Astrocyte (in vitro differentiated cells and primary cell): ENCODE measurements around the gene ZBTB11. TPM values are rescaled to one million over a fixed set of nuclear protein-coding genes. Genes with fewer than 3 reads are reported as not detected.

ENCODE experiments used
- DNase-seq: peaks from one replicate; pipeline ENCODE4 v3.0.0-alpha.2; 2010; ENCODE audit warnings: low read depth
- FAIRE-seq: peaks from 2 replicates; lab custom pipeline; 2011; peaks lifted over from hg19 to GRCh38; lab: Jason Lieb, UNC
- H2AFZ ChIP-seq: 2 replicates; pipeline ENCODE4 v1.6.0; 2012; ENCODE audit warnings: low read depth, low read length, inconsistent platforms
- H3K27ac ChIP-seq: 2 replicates; pipeline ENCODE4 v1.5.1; 2011; ENCODE audit warnings: low read depth, low read length, inconsistent platforms
- H3K27me3 ChIP-seq: 2 replicates; pipeline ENCODE4 v1.6.0; 2011; ENCODE audit warnings: low read length, inconsistent platforms; ENCODE audit not compliant: insufficient read depth
- H3K36me3 ChIP-seq: 2 replicates; pipeline ENCODE4 v1.5.1; 2011; ENCODE audit warnings: low read length, inconsistent platforms; ENCODE audit not compliant: insufficient read depth
- H3K4me1 ChIP-seq: 2 replicates; pipeline ENCODE4 v1.5.1; 2011; ENCODE audit warnings: low read length, inconsistent platforms; ENCODE audit not compliant: insufficient read depth
- H3K4me2 ChIP-seq: 2 replicates; pipeline ENCODE4 v1.6.0; 2012; ENCODE audit warnings: low read length, inconsistent platforms
- H3K4me3 ChIP-seq: 2 replicates; pipeline ENCODE4 v1.5.1; 2011; ENCODE audit warnings: low read depth, mild to moderate bottlenecking, low read length, inconsistent platforms; ENCODE audit not compliant: insufficient read depth
- H3K79me2 ChIP-seq: 2 replicates; pipeline ENCODE4 v1.6.0; 2012; ENCODE audit warnings: mild to moderate bottlenecking, low read length, inconsistent platforms; ENCODE audit not compliant: insufficient read depth
- H3K9ac ChIP-seq: 2 replicates; pipeline ENCODE4 v1.6.0; 2012; ENCODE audit warnings: mild to moderate bottlenecking, low read length, inconsistent platforms
- H3K9me3 ChIP-seq: 2 replicates; pipeline ENCODE4 v1.5.1; 2012; ENCODE audit warnings: low read depth, mild to moderate bottlenecking, low read length, inconsistent platforms; ENCODE audit not compliant: insufficient read depth
- H4K20me1 ChIP-seq: 2 replicates; pipeline ENCODE4 v1.6.0; 2012; ENCODE audit warnings: low read length, inconsistent platforms; ENCODE audit not compliant: insufficient read depth
- H3K27ac Mint-ChIP-seq: one replicate; pipeline ENCODE4 v1.8.0; 2021; ENCODE audit warnings: mild to moderate bottlenecking, mixed read lengths; ENCODE audit not compliant: unreplicated experiment
- H3K27me3 Mint-ChIP-seq: one replicate; pipeline ENCODE4 v1.8.0; 2021; ENCODE audit warnings: low read depth, mixed read lengths; ENCODE audit not compliant: unreplicated experiment
- H3K36me3 Mint-ChIP-seq: one replicate; pipeline ENCODE4 v1.8.0; 2021; ENCODE audit warnings: low read depth, mixed read lengths; ENCODE audit not compliant: unreplicated experiment
- H3K4me1 Mint-ChIP-seq: one replicate; pipeline ENCODE4 v1.8.0; 2021; ENCODE audit warnings: low read depth, mixed read lengths; ENCODE audit not compliant: unreplicated experiment
- H3K4me3 Mint-ChIP-seq: one replicate; pipeline ENCODE4 v1.8.0; 2021; ENCODE audit warnings: mild to moderate bottlenecking, moderate library complexity, mixed read lengths; ENCODE audit not compliant: unreplicated experiment
- H3K9me3 Mint-ChIP-seq: one replicate; pipeline ENCODE4 v1.8.0; 2021; ENCODE audit warnings: mild to moderate bottlenecking, mixed read lengths; ENCODE audit not compliant: unreplicated experiment
- EZH2 ChIP-seq: IDR thresholded peaks from 2 replicates; pipeline ENCODE4 v1.6.1; 2012; ENCODE audit warnings: mild to moderate bottlenecking, low read length, inconsistent platforms; ENCODE audit not compliant: insufficient read depth
- total RNA-seq: library from RNA; stranded (reverse); gene quantifications from 2 replicates; pipeline ENCODE4 v1.2.1, GENCODE V29; 2021
- TF ChIP-seq, protein P1 (sequence below): IDR thresholded peaks from 2 replicates; pipeline ENCODE4 v1.5.1; 2011; ENCODE audit warnings: low read depth, mild to moderate bottlenecking, inconsistent platforms, low read length, moderate library complexity; ENCODE audit not compliant: insufficient read depth

Gene ZBTB11
- total RNA-seq, 1 donor from 2014 or later: 20.9 TPM

- H3K27ac Mint-ChIP-seq: peak overlapping the region; percentile 77
- H3K27ac ChIP-seq: peak overlapping the region; percentile 76
- H3K36me3 ChIP-seq: peaks cover 14% of the 10 kb centered on the region
- peak overlapping the region; percentile 89 for H3K4me3 ChIP-seq
- H3K4me1 Mint-ChIP-seq: peaks cover 7% of the 10 kb centered on the region
- H3K4me1 ChIP-seq: peaks cover 10% of the 10 kb centered on the region
- peak overlapping the region; percentile 42 for H2AFZ ChIP-seq
- FAIRE-seq (no peak), DNase-seq (no peak)
- peaks cover 46% of the 10 kb centered on the region for H4K20me1 ChIP-seq
- H3K27me3 Mint-ChIP-seq: no peaks in the 10 kb centered on the region
- H3K4me3 Mint-ChIP-seq: peak overlapping the region; percentile 95
- peak overlapping the region; percentile 85 for H3K4me2 ChIP-seq
- no peak for TF ChIP-seq EZH2
- TF ChIP-seq, protein P1, sequence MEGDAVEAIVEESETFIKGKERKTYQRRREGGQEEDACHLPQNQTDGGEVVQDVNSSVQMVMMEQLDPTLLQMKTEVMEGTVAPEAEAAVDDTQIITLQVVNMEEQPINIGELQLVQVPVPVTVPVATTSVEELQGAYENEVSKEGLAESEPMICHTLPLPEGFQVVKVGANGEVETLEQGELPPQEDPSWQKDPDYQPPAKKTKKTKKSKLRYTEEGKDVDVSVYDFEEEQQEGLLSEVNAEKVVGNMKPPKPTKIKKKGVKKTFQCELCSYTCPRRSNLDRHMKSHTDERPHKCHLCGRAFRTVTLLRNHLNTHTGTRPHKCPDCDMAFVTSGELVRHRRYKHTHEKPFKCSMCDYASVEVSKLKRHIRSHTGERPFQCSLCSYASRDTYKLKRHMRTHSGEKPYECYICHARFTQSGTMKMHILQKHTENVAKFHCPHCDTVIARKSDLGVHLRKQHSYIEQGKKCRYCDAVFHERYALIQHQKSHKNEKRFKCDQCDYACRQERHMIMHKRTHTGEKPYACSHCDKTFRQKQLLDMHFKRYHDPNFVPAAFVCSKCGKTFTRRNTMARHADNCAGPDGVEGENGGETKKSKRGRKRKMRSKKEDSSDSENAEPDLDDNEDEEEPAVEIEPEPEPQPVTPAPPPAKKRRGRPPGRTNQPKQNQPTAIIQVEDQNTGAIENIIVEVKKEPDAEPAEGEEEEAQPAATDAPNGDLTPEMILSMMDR: no peak
- H3K9ac ChIP-seq: peak overlapping the region; percentile 97
- no peaks in the 10 kb centered on the region for H3K27me3 ChIP-seq
- H3K79me2 ChIP-seq: peaks cover 56% of the 10 kb centered on the region
- no peaks in the 10 kb centered on the region for H3K9me3 ChIP-seq
- H3K36me3 Mint-ChIP-seq: peaks cover 2% of the 10 kb centered on the region
- H3K9me3 Mint-ChIP-seq: no peaks in the 10 kb centered on the region
Observed at GRCh38 chr3:101675709-101676215, 1.2 kb downstream of the ZBTB11 start.

DNA sequence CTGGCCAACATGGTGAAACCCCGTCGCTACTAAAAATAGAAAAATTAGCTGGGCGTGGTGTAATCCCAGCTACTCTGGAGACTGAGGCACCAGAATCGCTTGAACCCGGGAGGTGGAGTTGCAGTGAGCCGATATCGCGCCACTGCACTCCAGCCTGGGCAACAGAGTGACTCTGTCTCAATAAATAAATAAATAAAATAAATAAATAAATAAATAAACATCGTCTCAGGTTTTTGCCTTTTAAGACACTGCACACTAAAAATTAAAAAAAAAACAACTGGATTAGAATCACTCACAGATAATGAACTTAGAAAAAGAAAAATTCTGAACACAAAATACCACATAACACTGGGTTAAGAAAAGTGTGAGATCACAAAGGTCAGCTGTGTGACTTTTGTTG lies 2.4 kb downstream of the ZBTB11 start:
- Histone ChIP-seq H3K9ac (no peak overlapping the region), H4K20me1 (peaks cover 38% of the 10 kb centered on the region), H3K27me3 (no peaks in the 10 kb centered on the region), H3K36me3 (peaks cover 4% of the 10 kb centered on the region), H2AFZ (no peak overlapping the region), H3K27ac (no peak overlapping the region), H3K79me2 (peaks cover 60% of the 10 kb centered on the region), H3K9me3 (no peaks in the 10 kb centered on the region), H3K4me1 (peaks cover 10% of the 10 kb centered on the region), H3K4me2 (peak overlapping the region; percentile 85), H3K4me3 (no peak overlapping the region)
- TF ChIP-seq EZH2: no peak
- TF ChIP-seq, protein P1: no peak
- no peaks in the 10 kb centered on the region for H3K36me3 Mint-ChIP-seq
- H3K27ac Mint-ChIP-seq: no peak overlapping the region
- H3K4me3 Mint-ChIP-seq: peak overlapping the region; percentile 95
- FAIRE-seq: no peak
- H3K9me3 Mint-ChIP-seq: no peaks in the 10 kb centered on the region
- H3K4me1 Mint-ChIP-seq: peaks cover 7% of the 10 kb centered on the region
- no peak for DNase-seq
- no peaks in the 10 kb centered on the region for H3K27me3 Mint-ChIP-seq

DNA sequence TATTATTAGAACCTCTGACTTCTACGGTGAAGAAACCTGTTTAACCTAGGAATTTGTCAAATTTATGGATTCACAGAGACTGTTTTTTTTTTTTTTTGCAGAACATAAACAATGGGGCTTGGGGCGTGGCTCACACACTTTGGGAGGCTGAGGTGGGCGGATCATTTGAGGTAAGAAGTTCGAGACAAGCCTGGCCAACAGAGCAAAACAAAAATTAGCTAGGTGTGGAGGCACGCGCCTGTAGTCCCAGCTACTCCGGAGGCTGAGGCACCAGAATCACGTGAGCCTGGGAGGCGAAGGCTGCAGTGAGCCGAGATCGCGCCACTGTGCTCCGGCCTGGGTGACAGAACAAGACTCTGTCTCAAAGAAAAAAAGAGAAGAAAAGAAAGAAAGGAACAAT lies 3.0 kb downstream of the ZBTB11 start:
- H3K79me2 ChIP-seq: peaks cover 60% of the 10 kb centered on the region
- no peaks in the 10 kb centered on the region for H3K27me3 Mint-ChIP-seq
- DNase-seq (no peak), FAIRE-seq (no peak)
- H3K36me3 Mint-ChIP-seq: no peaks in the 10 kb centered on the region
- no peaks in the 10 kb centered on the region for H3K9me3 ChIP-seq
- H3K4me2 ChIP-seq: no peak overlapping the region
- no peak overlapping the region for H3K9ac ChIP-seq
- peak overlapping the region; percentile 75 for H3K27ac Mint-ChIP-seq
- no peaks in the 10 kb centered on the region for H3K27me3 ChIP-seq
- peaks cover 7% of the 10 kb centered on the region for H3K4me1 Mint-ChIP-seq
- H3K4me3 Mint-ChIP-seq: peak overlapping the region; percentile 62
- TF ChIP-seq, protein P1: no peak
- no peak for TF ChIP-seq EZH2
- peaks cover 38% of the 10 kb centered on the region for H4K20me1 ChIP-seq
- no peaks in the 10 kb centered on the region for H3K9me3 Mint-ChIP-seq
- H2AFZ ChIP-seq: no peak overlapping the region
- H3K4me3 ChIP-seq: no peak overlapping the region
- H3K36me3 ChIP-seq: peaks cover 4% of the 10 kb centered on the region
- H3K27ac ChIP-seq: no peak overlapping the region
- peaks cover 10% of the 10 kb centered on the region for H3K4me1 ChIP-seq
